Activated CD8-positive, alpha-beta T cell treated with anti-CD3 and anti-CD28 coated beads for 36 hours (primary cell): ENCODE data around the gene EPB41L4A. TPM values are rescaled to one million over a fixed set of nuclear protein-coding genes. Genes with fewer than 3 reads are reported as not detected.
A peak's percentile ranks its signal among the peaks of the same experiment; 100 is the strongest.

ENCODE experiments used
- ATAC-seq: fragments of 200-7000 bp; cut with Tn5 transposase; one replicate; pipeline ENCODE4 v1.10.0; 2021; ENCODE audit warnings: mild to moderate bottlenecking, moderate library complexity
- CTCF ChIA-PET: fragments of 350-600 bp; sonication (Branson Sonifier 250); formaldehyde crosslinking; loops from one replicate; lab custom pipeline; 2021; ENCODE audit warnings: antibody characterized with exemption; lab: Charles Lee
- POLR2A ChIA-PET: fragments of 350-600 bp; sonication (Branson Sonifier 250); formaldehyde crosslinking; loops from one replicate; lab custom pipeline; 2021; ENCODE audit warnings: antibody characterized with exemption; lab: Charles Lee
- DNase-seq: peaks from one replicate; pipeline ENCODE4 v3.0.0-alpha.2; 2020
- H3K27ac Mint-ChIP-seq: one replicate; pipeline ENCODE4 v1.8.0; 2021; ENCODE audit warnings: mild to moderate bottlenecking, mixed read lengths
- H3K27me3 Mint-ChIP-seq: one replicate; pipeline ENCODE4 v1.8.0; 2021; ENCODE audit warnings: mixed read lengths
- H3K36me3 Mint-ChIP-seq: one replicate; pipeline ENCODE4 v1.8.0; 2021; ENCODE audit warnings: low read depth, mixed read lengths
- H3K4me1 Mint-ChIP-seq: one replicate; pipeline ENCODE4 v1.8.0; 2021; ENCODE audit warnings: low read depth, mixed read lengths
- H3K4me3 Mint-ChIP-seq: one replicate; pipeline ENCODE4 v1.8.0; 2021; ENCODE audit warnings: mild to moderate bottlenecking, moderate library complexity, mixed read lengths
- H3K9me3 Mint-ChIP-seq: one replicate; pipeline ENCODE4 v1.8.0; 2021; ENCODE audit warnings: mixed read lengths
- CTCF ChIP-seq: fragments of 200-600 bp; IDR thresholded peaks from one replicate; pipeline ENCODE4 v1.8.0; 2022; ENCODE audit warnings: antibody characterized with exemption, mild to moderate bottlenecking
- intact Hi-C: fragments of 100-400 bp; cut with micrococcal nuclease; formaldehyde crosslinking; loops from one replicate; pipeline ENCODE4 v1.10.0; 2022
- total RNA-seq, 2 experiments: library from RNA; stranded (reverse); gene quantifications; one replicate each; pipeline ENCODE4 v1.2.3, GENCODE V29; 2021

The EPB41L4A gene
- total RNA-seq, 2 experiments from 2014 or later = 0.25 TPM; not detected in 1

GRCh38 chr5:112161392-112161748 lies 257.7 kb downstream of the EPB41L4A start:
- Mint-ChIP-seq H3K4me3 (peak overlapping the region; percentile 86), H3K4me1 (peaks cover 27% of the 10 kb centered on the region), H3K36me3 (peaks cover 44% of the 10 kb centered on the region), H3K27ac (peak overlapping the region; percentile 88), H3K9me3 (peaks cover 4% of the 10 kb centered on the region), H3K27me3 (no peaks in the 10 kb centered on the region)
- intact Hi-C loops = no loop called here
- no peak for ATAC-seq
- ChIA-PET POLR2A (interaction anchor here (0.6 to 1.8 kb wide), 10 partner anchors 8 to 652 kb away, joined by 3 to 8 read pairs (median 4); partner anchors contain the start of genes EPB41L4A, NREP and STARD4), CTCF (interaction anchor here (1.0 to 3.8 kb wide), 5 partner anchors 10 to 1420 kb away, joined by 3 to 31 read pairs (median 7); no protein-coding TSS in a partner anchor)
- no peak for DNase-seq
- TF ChIP-seq CTCF = no peak

GRCh38 chr5:112160652-112161391 lies 258.3 kb downstream of the EPB41L4A start:
- H3K9me3 Mint-ChIP-seq = peaks cover 4% of the 10 kb centered on the region
- peaks cover 38% of the 10 kb centered on the region for H3K36me3 Mint-ChIP-seq
- intact Hi-C loops = no loop called here
- peak overlapping the region; percentile 88 for H3K27ac Mint-ChIP-seq
- DNase-seq (peak; percentile 93), ATAC-seq (peak; percentile 99)
- H3K4me1 Mint-ChIP-seq = peaks cover 27% of the 10 kb centered on the region
- peak; percentile 88 for TF ChIP-seq CTCF
- ChIA-PET POLR2A (interaction anchor here (0.6 to 1.8 kb wide), 10 partner anchors 8 to 651 kb away, joined by 3 to 8 read pairs (median 3); partner anchors contain the start of genes EPB41L4A and NREP), CTCF (interaction anchor here (0.8 to 3.8 kb wide), 8 partner anchors 9 to 1420 kb away, joined by 3 to 31 read pairs (median 3); no protein-coding TSS in a partner anchor)
- no peaks in the 10 kb centered on the region for H3K27me3 Mint-ChIP-seq
- peak overlapping the region; percentile 86 for H3K4me3 Mint-ChIP-seq

GRCh38 chr5:112159435-112159834 lies 259.6 kb downstream of the EPB41L4A start:
- ChIA-PET CTCF (interaction anchor here (3.8 kb wide), 1 partner anchor 16 kb away, joined by 31 read pairs; no protein-coding TSS in a partner anchor), POLR2A (interaction anchor here (0.7 kb wide), 1 partner anchor 136 kb away, joined by 3 read pairs; no protein-coding TSS in a partner anchor)
- DNase-seq = no peak
- Mint-ChIP-seq H3K27ac (no peak overlapping the region), H3K4me3 (no peak overlapping the region), H3K4me1 (peaks cover 33% of the 10 kb centered on the region), H3K36me3 (peaks cover 33% of the 10 kb centered on the region), H3K9me3 (peaks cover 4% of the 10 kb centered on the region), H3K27me3 (no peaks in the 10 kb centered on the region)
- ATAC-seq = no peak
- no peak for TF ChIP-seq CTCF
- intact Hi-C loops = loop anchor here (10.0 kb wide), 1 partner anchor 395 kb away; no protein-coding TSS in a partner anchor

- TF ChIP-seq CTCF = no peak
- no peak overlapping the region for H3K4me3 Mint-ChIP-seq
- POLR2A ChIA-PET = no interaction called here
- no peak for ATAC-seq
- peaks cover 4% of the 10 kb centered on the region for H3K9me3 Mint-ChIP-seq
- no peaks in the 10 kb centered on the region for H3K27me3 Mint-ChIP-seq
- CTCF ChIA-PET = interaction anchor here (0.7 to 1.6 kb wide), 2 partner anchors 19 to 625 kb away, joined by 3 to 6 read pairs; no protein-coding TSS in a partner anchor
- peaks cover 5% of the 10 kb centered on the region for H3K36me3 Mint-ChIP-seq
- no peak overlapping the region for H3K27ac Mint-ChIP-seq
- no peak for DNase-seq
- intact Hi-C loops = loop anchor here (10.0 kb wide), 1 partner anchor 391 kb away; no protein-coding TSS in a partner anchor
- peaks cover 15% of the 10 kb centered on the region for H3K4me1 Mint-ChIP-seq
These were observed 262.9 kb downstream of the EPB41L4A start for GRCh38 chr5:112156211-112156610.
